ENCODE data around the gene SOX10. TPM values are rescaled to one million over a fixed set of nuclear protein-coding genes. Genes with fewer than 3 reads are reported as not detected.

The SOX10 gene
- total RNA-seq, 1 experiment from 2014 or later: not detected

- no TSS peak for BruUV-seq (replicated peaks)
- no peak overlapping the region for H2AFZ ChIP-seq (ENCODE audit: low read depth, low read length, poor library complexity, severe bottlenecking)
- no peak overlapping the region for H3K9ac ChIP-seq (ENCODE audit: low read length)
- intact Hi-C loops (cut with micrococcal nuclease): no loop called here
- no peaks in the 10 kb centered on the region for H3K79me2 ChIP-seq (ENCODE audit: insufficient read depth, low read length)
- no peaks in the 10 kb centered on the region for H3K4me1 ChIP-seq (ENCODE audit: control insufficient read depth in 1 of 2, insufficient read depth in 2 of 2, low read length in 2 of 2)
- H3K36me3 ChIP-seq (ENCODE audit: control insufficient read depth in 1 of 2, insufficient read depth in 2 of 2, low read length in 2 of 2): peaks cover 5 to 15% of the 10 kb centered on the region in 2 experiments; a peak in 3 of 4 replicates
- H3K27ac ChIP-seq (ENCODE audit: low read depth, low read length): no peak overlapping the region
- H3K9me3 ChIP-seq (ENCODE audit: control insufficient read depth in 1 of 2, insufficient read depth in 1 of 2, low read depth in 1 of 2, low read length in 2 of 2): no peaks in the 10 kb centered on the region
- no peak for TF ChIP-seq ZFX (IDR thresholded peaks at IDR 0.05)
- TF ChIP-seq TCF7L2 (IDR thresholded peaks at IDR 0.05; ENCODE audit: borderline replicate concordance, extremely low read depth, insufficient read depth, insufficient read length): no peak
- no peak for TF ChIP-seq JUND (IDR thresholded peaks at IDR 0.05)
- no peak for TF ChIP-seq ZBTB33 (IDR thresholded peaks at IDR 0.05; ENCODE audit: extremely low read depth, insufficient replicate concordance, low read length)
- H3K27me3 ChIP-seq (ENCODE audit: insufficient read depth, low read length): no peaks in the 10 kb centered on the region
- ChIA-PET POLR2A (no interaction called here), CTCF (no interaction called here), RAD21 (ENCODE audit: low non-redundant PET in 1 of 2, low total read pairs in 2 of 2, uncharacterized antibody in 2 of 2, unreplicated experiment in 2 of 2) (no interaction called here)
- H3K4me2 ChIP-seq (ENCODE audit: low read length): no peak overlapping the region
- peak; percentile 13; the same call in 1 of the 2 replicates for ATAC-seq
- H3K4me3 ChIP-seq (replicated peaks in 1 of 2; ENCODE audit: low read depth in 1 of 2, low read length in 2 of 2): no peak overlapping the region
- DNase-seq (ENCODE audit: low read depth, low spot score): no peak
- H3K9me2 ChIP-seq (ENCODE audit: insufficient read depth): no peaks in the 10 kb centered on the region
- no peaks in the 10 kb centered on the region for H4K20me1 ChIP-seq (ENCODE audit: insufficient read depth)
Observed at GRCh38 chr22:37940698-37941376, 43.5 kb downstream of the SOX10 start.
